ENCODE data around the gene C19orf38.

C19orf38 gene

DNA sequence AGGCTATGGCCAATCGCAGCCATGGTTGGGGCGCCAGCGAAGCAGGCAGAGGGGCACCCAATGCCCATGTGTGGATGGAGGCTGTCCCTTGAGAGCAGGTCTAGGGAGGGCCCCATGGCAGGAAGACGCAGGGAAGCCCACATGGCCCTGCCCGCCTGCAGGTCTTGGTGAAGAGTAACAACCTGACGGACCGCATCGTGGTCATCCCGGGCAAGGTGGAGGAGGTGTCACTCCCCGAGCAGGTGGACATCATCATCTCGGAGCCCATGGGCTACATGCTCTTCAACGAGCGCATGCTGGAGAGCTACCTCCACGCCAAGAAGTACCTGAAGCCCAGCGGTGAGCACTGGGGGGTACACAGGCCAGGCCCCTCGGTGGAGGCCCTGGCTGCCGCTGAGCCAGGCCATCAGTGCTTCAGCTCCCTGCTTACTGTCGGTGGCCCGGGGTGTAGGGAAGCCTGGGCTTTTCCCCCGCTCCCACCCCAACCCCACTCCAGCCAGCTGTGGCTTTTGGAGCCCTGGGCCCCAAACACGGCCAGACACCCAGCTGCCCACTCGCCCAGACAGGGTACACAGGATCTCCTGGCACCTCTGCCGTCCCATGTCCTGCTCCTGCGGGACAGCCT, 65.6 kb downstream of the C19orf38 start:
- no peak for DNase-seq

DNA sequence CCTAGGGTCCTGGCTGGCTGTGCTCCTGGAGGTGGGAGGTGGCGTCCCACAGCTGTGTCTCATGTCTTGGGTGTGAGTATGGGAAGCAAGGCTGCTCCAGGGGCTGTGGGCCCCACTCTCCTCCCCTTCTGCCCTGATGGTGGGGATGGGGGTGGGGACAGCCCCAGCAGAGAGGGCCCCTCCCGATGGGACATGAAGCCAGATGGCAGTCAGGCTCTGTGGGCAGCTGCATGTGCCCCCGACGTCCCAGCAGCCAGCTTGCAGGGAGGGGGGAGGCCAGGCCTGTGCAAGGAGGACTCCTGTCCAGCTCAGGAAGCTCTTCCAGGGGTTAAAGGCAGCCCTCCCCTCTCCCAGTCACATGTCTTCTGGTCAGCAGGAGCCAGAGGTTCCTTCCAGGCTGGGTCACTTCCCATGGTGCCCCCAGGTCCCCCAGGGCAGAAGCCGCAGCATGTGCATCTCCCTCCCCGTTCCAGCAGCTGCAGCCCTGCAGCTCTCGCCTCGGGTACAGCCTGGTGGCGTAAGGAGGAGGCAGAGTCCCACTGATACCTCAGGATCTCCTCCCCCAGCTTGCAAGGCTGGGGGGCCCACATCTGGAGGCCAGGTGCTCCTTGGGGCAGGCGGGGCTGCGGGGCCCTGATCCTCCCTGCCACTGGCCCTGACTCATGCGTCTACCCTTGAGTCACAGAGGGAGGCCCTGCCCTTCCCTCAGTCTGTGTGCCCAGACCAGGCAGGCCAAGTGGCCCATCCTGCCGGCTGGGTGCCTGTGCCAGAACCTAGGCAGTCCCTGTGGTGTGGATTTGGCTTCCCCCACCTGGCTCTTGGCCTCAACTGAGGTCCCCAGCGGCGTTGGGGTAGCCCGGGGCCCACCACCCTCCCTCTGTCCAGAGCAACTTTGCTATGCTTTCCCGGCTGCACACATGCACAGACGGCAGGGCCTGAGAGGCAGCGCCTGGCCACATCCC, 67.2 kb downstream of the C19orf38 start:
- DNase-seq = no peak

DNA sequence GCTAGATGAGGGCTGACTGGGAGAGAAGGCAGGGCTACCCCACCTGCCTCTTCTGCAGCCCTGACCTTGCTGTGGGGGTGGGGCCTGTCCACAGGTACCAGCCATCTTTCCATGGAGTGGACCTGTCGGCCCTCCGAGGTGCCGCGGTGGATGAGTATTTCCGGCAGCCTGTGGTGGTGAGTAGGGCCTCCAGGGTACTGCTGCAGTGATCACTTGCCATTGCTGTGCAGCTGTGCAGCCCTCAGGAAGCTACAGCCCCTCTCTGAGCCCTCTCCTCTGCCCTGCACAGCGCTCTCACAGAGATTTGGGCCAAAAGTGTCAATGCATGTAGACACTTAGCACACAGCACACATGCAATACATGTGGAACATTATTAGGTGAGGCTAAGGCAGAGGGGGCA, 68.4 kb downstream of the C19orf38 start:
- DNase-seq = no peak

GRCh38 chr19:10918359-10918758, 70.1 kb downstream of the C19orf38 start:
- DNase-seq = no peak

Data from stimulated activated CD4-positive, alpha-beta T cell treated with anti-CD3 and anti-CD28 coated beads, Interleukin-4, amount 100 ng/mL, for 4 hours (primary cell).